22Rv1 (cell line): ENCODE measurements around the gene KCNK18.

Experiments used
- CTCF ChIP-seq: fragments of 450-650 bp; IDR thresholded peaks from 2 replicates; pipeline ENCODE4 v1.5.1; 2017; ENCODE audit warnings: mild to moderate bottlenecking
- ZFX ChIP-seq: fragments of 450-650 bp; IDR thresholded peaks from 2 replicates; pipeline ENCODE4 v1.6.1; 2017; ENCODE audit warnings: antibody characterized with exemption, borderline replicate concordance

GRCh38 chr10:117217196-117217761 is 20.0 kb downstream of the KCNK18 start:
- TF ChIP-seq CTCF (no peak), ZFX (no peak)
